Neural crest cell (in vitro differentiated cells): ENCODE measurements around the gene TRAM2. TPM values are rescaled to one million over a fixed set of nuclear protein-coding genes. Genes with fewer than 3 reads are reported as not detected.

Source experiments
- DNase-seq: peaks from one replicate; pipeline ENCODE4 v3.0.0; 2021; ENCODE audit warnings: low read depth, mixed read lengths, low spot score
- H3K27ac Mint-ChIP-seq: one replicate; pipeline ENCODE4 v1.8.0; 2021; ENCODE audit warnings: mild to moderate bottlenecking, mixed read lengths; ENCODE audit not compliant: unreplicated experiment
- H3K27me3 Mint-ChIP-seq: 2 replicates; pipeline ENCODE4 v1.8.0; 2021; ENCODE audit warnings: low read depth, mild to moderate bottlenecking, mixed read lengths
- H3K36me3 Mint-ChIP-seq: 2 replicates; pipeline ENCODE4 v1.8.0; 2021; ENCODE audit warnings: low read depth, mild to moderate bottlenecking, mixed read lengths
- H3K4me1 Mint-ChIP-seq: 2 replicates; pipeline ENCODE4 v1.8.0; 2021; ENCODE audit warnings: mixed read lengths
- H3K4me3 Mint-ChIP-seq: one replicate; pipeline ENCODE4 v1.8.0; 2021; ENCODE audit warnings: mild to moderate bottlenecking, mixed read lengths
- H3K9me3 Mint-ChIP-seq: 2 replicates; pipeline ENCODE4 v1.8.0; 2021; ENCODE audit warnings: mixed read lengths
- total RNA-seq: library from RNA; stranded (reverse); gene quantifications from 2 replicates; pipeline ENCODE4 v1.2.1, GENCODE V29; 2021
- TF ChIP-seq, protein P1 (sequence below): fragments of 200-600 bp; sonication (generic); conservative IDR thresholded peaks from 2 replicates; pipeline ENCODE4 v1.5.0; 2021; ENCODE audit warnings: antibody characterized with exemption, mild to moderate bottlenecking

Gene TRAM2
- total RNA-seq, 1 donor from 2014 or later, result 20.2 TPM

DNA sequence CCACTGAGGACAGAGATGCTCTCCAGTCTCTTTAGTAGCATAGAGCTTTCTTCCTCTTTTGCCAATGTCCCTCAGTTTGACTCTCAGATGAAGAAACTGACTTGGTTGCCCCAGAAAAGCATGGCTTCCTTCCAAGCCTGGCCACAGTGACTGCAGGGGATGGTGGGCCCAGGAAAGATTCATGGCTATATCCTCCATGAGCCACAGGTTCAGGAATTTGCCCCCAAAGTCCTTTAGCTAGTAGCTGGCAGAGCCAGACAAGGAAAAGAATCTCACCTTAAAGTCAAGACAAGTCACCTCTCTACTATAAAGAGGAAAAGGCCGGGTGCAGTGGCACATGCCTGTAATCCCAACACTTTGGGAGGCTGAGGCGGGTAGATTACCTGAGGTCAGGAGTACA, 43.4 kb downstream of the TRAM2 start:
- Mint-ChIP-seq H3K4me1 (peaks cover 4% of the 10 kb centered on the region), H3K27me3 (no peaks in the 10 kb centered on the region), H3K9me3 (no peaks in the 10 kb centered on the region), H3K36me3 (no peaks in the 10 kb centered on the region), H3K4me3 (no peak overlapping the region), H3K27ac (no peak overlapping the region)
- TF ChIP-seq, protein P1, sequence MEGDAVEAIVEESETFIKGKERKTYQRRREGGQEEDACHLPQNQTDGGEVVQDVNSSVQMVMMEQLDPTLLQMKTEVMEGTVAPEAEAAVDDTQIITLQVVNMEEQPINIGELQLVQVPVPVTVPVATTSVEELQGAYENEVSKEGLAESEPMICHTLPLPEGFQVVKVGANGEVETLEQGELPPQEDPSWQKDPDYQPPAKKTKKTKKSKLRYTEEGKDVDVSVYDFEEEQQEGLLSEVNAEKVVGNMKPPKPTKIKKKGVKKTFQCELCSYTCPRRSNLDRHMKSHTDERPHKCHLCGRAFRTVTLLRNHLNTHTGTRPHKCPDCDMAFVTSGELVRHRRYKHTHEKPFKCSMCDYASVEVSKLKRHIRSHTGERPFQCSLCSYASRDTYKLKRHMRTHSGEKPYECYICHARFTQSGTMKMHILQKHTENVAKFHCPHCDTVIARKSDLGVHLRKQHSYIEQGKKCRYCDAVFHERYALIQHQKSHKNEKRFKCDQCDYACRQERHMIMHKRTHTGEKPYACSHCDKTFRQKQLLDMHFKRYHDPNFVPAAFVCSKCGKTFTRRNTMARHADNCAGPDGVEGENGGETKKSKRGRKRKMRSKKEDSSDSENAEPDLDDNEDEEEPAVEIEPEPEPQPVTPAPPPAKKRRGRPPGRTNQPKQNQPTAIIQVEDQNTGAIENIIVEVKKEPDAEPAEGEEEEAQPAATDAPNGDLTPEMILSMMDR, result no peak
- DNase-seq, result no peak

DNA sequence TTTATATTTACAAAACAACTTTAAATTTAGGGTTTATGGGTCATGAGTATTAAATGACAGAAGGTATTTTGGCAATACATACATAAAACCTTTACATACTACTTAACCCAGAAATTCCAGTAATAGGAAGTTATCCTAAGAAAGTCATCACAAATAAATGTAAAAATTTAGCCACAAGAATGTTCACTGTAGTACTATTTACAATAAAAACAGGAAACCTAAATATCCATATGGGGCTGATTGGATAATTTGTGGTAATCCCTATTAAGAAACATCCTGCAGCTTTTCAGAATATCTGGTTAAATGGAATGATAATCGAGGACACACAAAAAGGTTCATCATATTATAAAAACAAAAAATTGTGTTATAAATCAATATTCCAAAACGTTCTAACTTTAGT, 44.4 kb downstream of the TRAM2 start:
- Mint-ChIP-seq H3K4me3 (no peak overlapping the region), H3K27me3 (no peaks in the 10 kb centered on the region), H3K36me3 (no peaks in the 10 kb centered on the region), H3K4me1 (peaks cover 4% of the 10 kb centered on the region), H3K9me3 (no peaks in the 10 kb centered on the region), H3K27ac (no peak overlapping the region)
- no peak for DNase-seq
- TF ChIP-seq, protein P1, result no peak

DNA sequence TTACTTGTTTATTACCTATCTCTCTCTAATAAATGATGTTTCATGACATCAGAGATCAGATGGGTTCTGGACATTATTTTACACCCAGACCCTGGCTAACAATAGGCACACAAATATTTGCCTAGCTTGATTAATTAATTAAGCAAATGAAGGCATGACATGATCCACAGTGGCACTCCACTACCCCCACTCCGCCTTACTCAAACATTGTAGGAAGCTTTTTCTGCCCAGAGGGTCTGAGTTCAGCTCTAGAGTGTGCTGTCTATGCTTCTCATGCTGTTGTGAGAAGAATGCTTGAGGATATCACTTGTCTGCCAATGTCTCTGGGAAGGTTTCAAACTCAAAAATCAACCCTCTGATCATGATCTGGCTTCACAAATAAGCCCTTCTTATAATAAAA, 45.0 kb downstream of the TRAM2 start:
- TF ChIP-seq, protein P1, result no peak
- H3K4me3 Mint-ChIP-seq, result no peak overlapping the region
- no peaks in the 10 kb centered on the region for H3K9me3 Mint-ChIP-seq
- H3K36me3 Mint-ChIP-seq, result no peaks in the 10 kb centered on the region
- DNase-seq, result no peak
- H3K27ac Mint-ChIP-seq, result no peak overlapping the region
- H3K27me3 Mint-ChIP-seq, result no peaks in the 10 kb centered on the region
- no peaks in the 10 kb centered on the region for H3K4me1 Mint-ChIP-seq

DNA sequence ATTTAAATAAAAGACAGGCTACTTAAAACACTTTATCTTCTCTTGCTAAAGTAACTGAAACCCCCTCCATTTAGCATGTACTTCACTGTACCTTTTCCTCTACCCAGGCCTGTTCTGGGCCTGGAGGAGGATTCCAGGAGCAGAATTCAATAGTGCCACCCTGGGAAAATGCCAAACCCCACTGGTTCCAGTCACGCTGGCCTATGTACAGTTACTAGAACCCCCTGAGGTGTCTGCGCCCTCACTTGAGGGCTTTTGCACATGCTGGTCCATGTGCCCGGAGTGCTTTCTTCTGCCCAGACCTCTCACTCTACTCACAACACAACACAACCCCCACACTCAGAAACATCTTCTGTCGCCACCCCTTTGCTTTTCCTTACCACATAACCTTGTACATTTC, 45.5 kb downstream of the TRAM2 start:
- Mint-ChIP-seq H3K4me3 (no peak overlapping the region), H3K9me3 (no peaks in the 10 kb centered on the region), H3K27me3 (no peaks in the 10 kb centered on the region), H3K4me1 (no peaks in the 10 kb centered on the region), H3K27ac (peak overlapping the region; percentile 7), H3K36me3 (no peaks in the 10 kb centered on the region)
- TF ChIP-seq, protein P1, result no peak
- DNase-seq, result no peak

DNA sequence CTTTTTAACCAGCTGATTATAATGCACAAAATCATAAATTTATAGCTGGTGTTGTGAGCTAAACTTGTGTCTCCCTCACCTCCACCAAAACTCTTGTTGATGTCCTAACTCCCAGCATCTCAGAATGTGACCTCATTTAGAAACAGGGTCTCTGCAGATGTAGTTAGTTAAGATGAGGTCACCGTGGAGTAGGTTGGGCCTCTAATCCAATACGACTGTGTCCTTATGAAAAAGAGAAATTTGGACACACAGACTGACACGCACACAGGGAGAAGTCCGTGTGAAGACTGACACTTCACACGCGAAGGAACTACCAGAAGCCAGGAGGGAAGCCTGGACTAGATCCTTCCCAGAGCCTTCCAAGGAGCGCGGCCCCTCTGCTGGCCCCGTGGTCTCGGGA, 46.5 kb downstream of the TRAM2 start:
- H3K9me3 Mint-ChIP-seq, result no peaks in the 10 kb centered on the region
- no peak overlapping the region for H3K27ac Mint-ChIP-seq
- no peaks in the 10 kb centered on the region for H3K4me1 Mint-ChIP-seq
- no peak for DNase-seq
- TF ChIP-seq, protein P1, result no peak
- no peaks in the 10 kb centered on the region for H3K27me3 Mint-ChIP-seq
- H3K4me3 Mint-ChIP-seq, result no peak overlapping the region
- no peaks in the 10 kb centered on the region for H3K36me3 Mint-ChIP-seq

DNA sequence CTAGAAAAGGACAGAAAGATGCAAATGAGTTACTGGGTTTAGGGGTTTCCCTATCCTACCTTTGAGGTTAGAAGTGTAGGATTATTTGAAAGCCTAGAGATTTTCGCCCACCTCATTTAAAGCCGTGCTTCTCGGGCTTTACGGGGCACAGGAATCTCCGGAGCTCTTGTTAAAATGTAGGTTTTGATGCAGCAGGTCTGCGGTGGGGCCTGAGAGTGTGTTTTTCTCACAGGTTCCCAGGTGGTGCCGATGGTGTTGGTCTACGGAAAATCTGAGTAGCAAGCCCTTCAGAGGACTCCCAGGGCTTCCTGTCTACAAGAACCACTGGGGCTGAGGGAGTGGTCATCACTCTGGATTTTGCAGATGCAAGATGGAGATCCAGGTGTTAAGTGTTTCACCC, 47.5 kb downstream of the TRAM2 start:
- H3K36me3 Mint-ChIP-seq, result no peaks in the 10 kb centered on the region
- H3K9me3 Mint-ChIP-seq, result no peaks in the 10 kb centered on the region
- no peak overlapping the region for H3K27ac Mint-ChIP-seq
- no peaks in the 10 kb centered on the region for H3K4me1 Mint-ChIP-seq
- no peak for DNase-seq
- H3K27me3 Mint-ChIP-seq, result no peaks in the 10 kb centered on the region
- H3K4me3 Mint-ChIP-seq, result no peak overlapping the region
- TF ChIP-seq, protein P1, result no peak
